Renal cortex interstitium (tissue), 11 donors: ENCODE results near the gene FARP1. TPM values are rescaled to one million over a fixed set of nuclear protein-coding genes. Genes with fewer than 3 reads are reported as not detected.
A peak's percentile ranks its signal among the peaks of the same experiment; 100 is the strongest.
"Not testable (repeated sequence)": the region's sequence is repeated elsewhere in the genome, so short reads cannot be mapped to it uniquely, and the experiment has no call there.

Experiments
- DNase-seq, 11 donors: peaks; one replicate each; pipeline ENCODE4 v3.0.0-alpha.2; 2013; ENCODE audit warnings: low read depth in 9 of 11, low spot score in 4 of 11; ENCODE audit errors: extremely low read depth in 1 of 11
- polyA plus RNA-seq, 3 donors: library from polyadenylated mRNA; unstranded; fragments of 120-200 nt; gene quantifications; one replicate each; pipeline ENCODE4 v1.2.1, GENCODE V29; 2013; ENCODE audit not compliant: insufficient read length in 3 of 3

Gene FARP1
- polyA plus RNA-seq, 3 donors, result 251 to 327 (median 255) TPM

GRCh38 chr13:98407575-98407974 is 264.7 kb downstream of the FARP1 start:
- no peak for DNase-seq

DNA sequence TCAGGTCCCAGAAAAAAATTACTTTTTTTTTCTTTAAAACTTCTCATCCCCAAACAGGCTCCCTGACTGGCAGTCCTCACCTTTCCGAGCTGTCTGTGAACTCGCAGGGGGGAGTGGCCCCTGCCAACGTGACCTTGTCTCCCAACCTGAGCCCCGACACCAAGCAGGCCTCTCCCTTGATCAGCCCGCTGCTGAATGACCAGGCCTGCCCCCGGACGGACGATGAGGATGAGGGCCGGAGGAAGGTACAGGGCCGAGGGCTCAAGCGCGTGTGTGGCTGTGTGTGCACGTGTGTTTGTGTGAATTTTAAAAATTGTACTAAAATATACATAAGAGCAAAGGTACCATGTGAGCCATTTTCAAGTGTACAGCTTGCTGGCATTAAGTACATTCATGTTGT is 266.4 kb downstream of the FARP1 start:
- DNase-seq, result no peak

DNA sequence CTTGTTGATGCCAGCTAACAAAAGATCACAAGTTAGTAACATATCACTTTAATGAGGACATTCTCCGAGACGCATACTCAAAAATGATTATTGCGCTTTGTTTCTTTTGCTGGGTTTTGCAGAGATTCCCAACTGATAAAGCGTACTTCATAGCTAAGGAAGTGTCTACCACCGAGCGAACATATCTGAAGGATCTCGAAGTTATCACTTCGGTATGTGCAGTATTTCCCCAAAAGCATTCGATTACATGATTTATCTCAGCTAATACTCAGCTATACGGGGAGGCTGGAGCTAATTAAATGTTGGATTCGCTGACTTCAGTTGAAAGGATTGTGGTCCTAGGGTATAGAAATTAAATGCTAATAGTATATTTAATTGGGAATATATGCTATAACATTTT is 267.7 kb downstream of the FARP1 start:
- no peak for DNase-seq

DNA sequence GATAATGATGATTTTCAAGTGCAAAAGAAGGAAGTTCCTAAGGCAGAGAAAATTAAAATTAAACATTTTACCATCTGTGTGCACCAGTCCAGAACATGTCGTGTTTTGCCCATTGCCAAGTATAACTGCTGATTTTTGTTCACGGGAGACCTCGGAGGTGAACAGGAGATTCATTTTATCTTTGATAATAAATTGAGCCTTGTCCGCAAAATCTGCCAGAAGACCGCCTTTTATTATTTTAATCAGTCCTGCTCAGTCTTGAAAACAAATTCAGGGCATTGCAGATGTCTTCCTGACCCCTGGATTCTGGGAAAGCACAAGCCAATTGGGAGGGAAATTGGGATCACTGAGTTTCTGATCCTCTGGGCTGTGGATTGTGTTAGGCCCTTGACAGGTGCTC is 268.1 kb downstream of the FARP1 start:
- DNase-seq, result no peak

DNA sequence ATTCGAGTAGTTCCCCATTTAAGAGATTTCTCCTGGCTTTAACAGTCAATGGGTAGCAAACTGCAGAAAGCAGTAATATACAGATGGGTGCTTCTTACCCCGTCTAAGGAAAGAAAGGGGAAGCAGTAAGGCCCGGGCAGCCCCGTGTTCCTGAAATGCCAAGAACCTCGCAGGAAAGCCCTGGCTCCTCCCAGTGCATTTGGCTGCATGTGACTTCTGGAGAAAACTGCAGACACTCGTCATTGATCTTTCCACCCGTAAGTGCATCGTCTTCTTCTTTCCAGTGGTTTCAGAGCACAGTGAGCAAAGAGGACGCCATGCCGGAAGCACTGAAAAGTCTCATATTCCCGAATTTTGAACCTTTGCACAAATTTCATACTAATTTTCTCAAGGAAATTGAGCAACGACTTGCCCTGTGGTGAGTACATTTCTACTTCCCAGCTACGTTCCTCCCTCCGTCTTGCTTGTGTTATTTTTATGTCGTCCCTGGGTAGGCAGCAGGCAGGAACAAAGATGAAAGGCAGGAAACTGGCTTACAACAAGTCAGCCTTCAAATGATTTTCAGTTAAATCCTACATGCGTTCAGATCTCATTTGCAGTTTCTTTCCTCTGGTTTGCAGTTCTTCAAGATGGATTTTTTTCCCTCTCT is 268.8 kb downstream of the FARP1 start:
- no peak for DNase-seq

- DNase-seq, result not testable (repeated sequence)
Observed at GRCh38 chr13:98413278-98413677, 270.4 kb downstream of the FARP1 start.

- DNase-seq, result no peak
Observed at GRCh38 chr13:98413796-98414195, 270.9 kb downstream of the FARP1 start.

GRCh38 chr13:98415326-98416070 is 272.6 kb downstream of the FARP1 start:
- no peak for DNase-seq

- DNase-seq, result peak in 2 of 11 donors; percentile 43 to 54
Observed at GRCh38 chr13:98416408-98416807, 273.5 kb downstream of the FARP1 start.

GRCh38 chr13:98419786-98420553 is 277.1 kb downstream of the FARP1 start:
- DNase-seq, result no peak

- no peak for DNase-seq
Observed at GRCh38 chr13:98420554-98421175, 277.8 kb downstream of the FARP1 start.

DNA sequence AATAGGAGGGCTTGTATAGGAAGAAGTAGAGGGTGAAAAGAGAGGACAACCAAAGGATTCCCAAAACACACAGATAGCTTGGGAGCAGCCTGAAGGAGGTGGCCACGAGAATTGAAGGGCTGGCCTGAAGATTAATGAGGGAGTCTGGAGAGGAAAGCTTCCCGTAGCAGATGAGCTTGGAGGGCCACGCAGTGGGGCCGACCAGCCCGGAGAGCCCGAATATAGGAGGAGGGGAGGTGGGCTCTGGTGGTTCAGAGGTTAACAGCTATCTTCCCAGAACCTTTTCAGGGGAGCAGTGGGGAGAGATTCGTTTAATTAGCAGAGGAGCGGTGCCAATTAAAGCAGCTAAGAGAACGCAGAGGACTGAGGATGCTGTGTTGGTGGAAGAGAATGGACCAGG is 279.2 kb downstream of the FARP1 start:
- no peak for DNase-seq

- no peak for DNase-seq
Observed at GRCh38 chr13:98423417-98423816, 280.5 kb downstream of the FARP1 start.

DNA sequence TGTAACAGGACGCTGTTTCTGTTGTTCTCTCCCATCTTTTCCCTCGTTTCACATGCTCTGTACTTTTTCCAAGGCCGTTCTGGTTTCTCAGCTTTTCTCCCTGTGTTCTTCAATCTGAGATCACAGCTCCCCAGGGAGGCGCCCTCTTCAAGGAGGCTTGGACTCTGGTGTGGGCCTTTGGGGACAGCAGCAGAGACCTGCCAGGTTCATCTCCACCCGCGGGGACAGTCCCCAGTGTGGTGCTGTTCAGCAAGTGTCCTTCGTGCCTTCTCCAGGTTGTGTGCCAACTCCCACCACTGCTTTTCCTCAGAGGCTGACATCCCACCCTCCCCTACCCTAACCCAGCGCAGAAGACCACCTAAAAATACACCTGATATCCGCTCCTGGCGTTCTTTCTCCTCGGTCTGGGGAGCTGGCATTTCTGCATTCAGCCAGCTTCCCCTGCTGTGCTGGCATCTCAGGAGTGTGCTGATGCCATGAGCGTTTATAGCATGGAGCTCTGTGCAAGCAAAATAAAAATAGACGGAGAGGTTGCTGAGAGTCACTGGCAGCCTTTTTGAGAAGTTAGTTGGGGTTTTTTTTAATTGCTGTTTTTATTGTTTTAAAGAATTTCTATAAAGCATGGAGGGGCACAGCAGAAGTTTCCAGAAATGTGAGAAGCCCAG is 284.6 kb downstream of the FARP1 start:
- DNase-seq, result no peak

GRCh38 chr13:98428256-98428966 is 285.5 kb downstream of the FARP1 start:
- DNase-seq, result no peak

- DNase-seq, result no peak
Observed at GRCh38 chr13:98429081-98429480, 286.2 kb downstream of the FARP1 start.

DNA sequence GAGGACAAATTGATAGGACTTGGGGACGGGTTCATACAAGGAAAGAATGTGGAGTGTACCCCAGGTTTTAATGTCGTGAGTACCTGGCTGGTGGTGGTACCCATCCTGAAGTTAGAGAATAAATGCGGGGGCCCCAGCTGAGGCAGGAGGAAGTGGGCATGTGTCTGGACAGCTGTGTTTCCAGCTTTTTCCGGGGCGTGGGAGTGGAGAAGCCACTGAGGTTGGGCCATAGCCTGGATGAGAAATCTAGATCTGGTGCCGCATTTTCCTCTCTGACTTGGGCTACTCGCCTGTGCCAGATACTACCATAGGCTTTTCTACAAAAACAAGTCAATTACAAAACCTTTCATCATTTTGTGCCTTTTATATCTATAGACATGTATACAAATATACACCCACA is 286.6 kb downstream of the FARP1 start:
- DNase-seq, result no peak

- no peak for DNase-seq
Observed at GRCh38 chr13:98429977-98430736, 287.3 kb downstream of the FARP1 start.
